BLaER1 treated with 17β-estradiol and CSF1 and Interleukin-3, amounts not matched to agents 10 nM and 100 nM (cell line): ENCODE results near the gene DDX51.

Source experiments
- H3K27ac ChIP-seq, 11 experiments: shearing (Covaris generic); formaldehyde crosslinking; 2 replicates each; pipeline ENCODE4 v1.8.1; 2022
- H3K27me3 ChIP-seq, 11 experiments: shearing (Covaris generic); formaldehyde crosslinking; 2 replicates each; pipeline ENCODE4 v1.8.1; 2022
- H3K36me3 ChIP-seq, 11 experiments: shearing (Covaris generic); formaldehyde crosslinking; 2 replicates each; pipeline ENCODE4 v1.8.1; 2022
- H3K4me1 ChIP-seq, 10 experiments: shearing (Covaris generic); formaldehyde crosslinking; 2 replicates each; pipeline ENCODE4 v1.8.1; 2022
- H3K4me2 ChIP-seq, 11 experiments: shearing (Covaris generic); formaldehyde crosslinking; 2 replicates each; pipeline ENCODE4 v1.8.1; 2022
- H3K4me3 ChIP-seq, 10 experiments: shearing (Covaris generic); formaldehyde crosslinking; 2 replicates each; pipeline ENCODE4 v1.8.1; 2022
- H3K9ac ChIP-seq, 11 experiments: shearing (Covaris generic); formaldehyde crosslinking; 2 replicates each; pipeline ENCODE4 v1.8.1; 2022
- H3K9me3 ChIP-seq, 11 experiments: shearing (Covaris generic); formaldehyde crosslinking; replicated peaks in 1 of 11; 2 replicates each; pipeline ENCODE4 v1.8.1; 2022
- H4K20me1 ChIP-seq, 11 experiments: shearing (Covaris generic); formaldehyde crosslinking; 2 replicates each; pipeline ENCODE4 v1.8.1; 2022
- Cebpa-rat ChIP-seq, 11 experiments: shearing (Covaris generic); IDR thresholded peaks; 2 replicates each; pipeline ENCODE4 v1.8.1; 2022

Gene DDX51

GRCh38 chr12:132102297-132102696 lies 41.8 kb downstream of the DDX51 start:
- H3K9me3 ChIP-seq = no peaks in the 10 kb centered on the region
- no peak for TF ChIP-seq Cebpa-rat (IDR thresholded peaks at IDR 0.05)

GRCh38 chr12:132100306-132101065 lies 43.6 kb downstream of the DDX51 start:
- no peak overlapping the region; a peak in 1 of 22 replicates for H3K9ac ChIP-seq
- peaks cover 37 to 86% (median 67%) of the 10 kb centered on the region in 11 experiments for H3K36me3 ChIP-seq
- H3K4me1 ChIP-seq = peaks cover 0 to 5% (median 2%) of the 10 kb centered on the region in 10 experiments; a peak in 7 of 20 replicates
- no peaks in the 10 kb centered on the region for H3K27me3 ChIP-seq
- H3K4me2 ChIP-seq = no peak overlapping the region
- peaks cover 0 to 6% (median 0%) of the 10 kb centered on the region in 11 experiments; a peak in 3 of 22 replicates for H3K9me3 ChIP-seq
- H4K20me1 ChIP-seq = peaks cover 0 to 38% (median 13%) of the 10 kb centered on the region in 11 experiments; a peak in 13 of 22 replicates
- TF ChIP-seq Cebpa-rat (IDR thresholded peaks at IDR 0.05) = no peak
- no peak overlapping the region for H3K27ac ChIP-seq
- no peak overlapping the region for H3K4me3 ChIP-seq

More at GRCh38 chr12:132102297-132102696, 41.8 kb downstream of the DDX51 start:
- no peak overlapping the region for H3K4me3 ChIP-seq
- H4K20me1 ChIP-seq = peaks cover 0 to 36% (median 13%) of the 10 kb centered on the region in 11 experiments; a peak in 13 of 22 replicates
- no peaks in the 10 kb centered on the region for H3K27me3 ChIP-seq
- no peak overlapping the region for H3K27ac ChIP-seq
- no peak overlapping the region for H3K4me2 ChIP-seq
- peaks cover 0 to 10% (median under 1%) of the 10 kb centered on the region in 10 experiments; a peak in 8 of 20 replicates for H3K4me1 ChIP-seq
- H3K9ac ChIP-seq = peak overlapping the region in 1 of 11 experiments; percentile 41; a peak in 1 of 22 replicates
- peaks cover 44 to 86% (median 60%) of the 10 kb centered on the region in 11 experiments for H3K36me3 ChIP-seq

- Histone ChIP-seq H3K27ac (no peak overlapping the region), H3K36me3 (peaks cover 31 to 80% (median 62%) of the 10 kb centered on the region in 11 experiments), H4K20me1 (peaks cover 0 to 36% (median 13%) of the 10 kb centered on the region in 11 experiments; a peak in 13 of 22 replicates), H3K9me3 (peaks cover 0 to 7% (median 0%) of the 10 kb centered on the region in 11 experiments; a peak in 3 of 22 replicates), H3K9ac (no peak overlapping the region), H3K4me1 (peaks cover 0 to 9% (median 2%) of the 10 kb centered on the region in 10 experiments; a peak in 7 of 20 replicates), H3K27me3 (no peaks in the 10 kb centered on the region), H3K4me2 (no peak overlapping the region), H3K4me3 (no peak overlapping the region)
- no peak for TF ChIP-seq Cebpa-rat (IDR thresholded peaks at IDR 0.05)
Measured at GRCh38 chr12:132099739-132100138, 44.4 kb downstream of the DDX51 start.

GRCh38 chr12:132095520-132096409 lies 48.4 kb downstream of the DDX51 start:
- no peaks in the 10 kb centered on the region for H3K27me3 ChIP-seq
- H3K27ac ChIP-seq = peak overlapping the region in 5 of 11 experiments; percentile 8 to 41 (median 20); a peak in 6 of 22 replicates
- no peak for TF ChIP-seq Cebpa-rat (IDR thresholded peaks at IDR 0.05)
- peaks cover 0 to 9% (median 2%) of the 10 kb centered on the region in 10 experiments; a peak in 7 of 20 replicates for H3K4me1 ChIP-seq
- peaks cover 0 to 25% (median 17%) of the 10 kb centered on the region in 11 experiments; a peak in 12 of 22 replicates for H4K20me1 ChIP-seq
- no peak overlapping the region for H3K4me3 ChIP-seq
- peaks cover 47 to 86% (median 70%) of the 10 kb centered on the region in 11 experiments for H3K36me3 ChIP-seq
- peaks cover 0 to 7% (median 0%) of the 10 kb centered on the region in 11 experiments; a peak in 3 of 22 replicates for H3K9me3 ChIP-seq
- H3K4me2 ChIP-seq = peak overlapping the region in 2 of 11 experiments; percentile 25 to 36; a peak in 3 of 22 replicates
- no peak overlapping the region for H3K9ac ChIP-seq

DNA sequence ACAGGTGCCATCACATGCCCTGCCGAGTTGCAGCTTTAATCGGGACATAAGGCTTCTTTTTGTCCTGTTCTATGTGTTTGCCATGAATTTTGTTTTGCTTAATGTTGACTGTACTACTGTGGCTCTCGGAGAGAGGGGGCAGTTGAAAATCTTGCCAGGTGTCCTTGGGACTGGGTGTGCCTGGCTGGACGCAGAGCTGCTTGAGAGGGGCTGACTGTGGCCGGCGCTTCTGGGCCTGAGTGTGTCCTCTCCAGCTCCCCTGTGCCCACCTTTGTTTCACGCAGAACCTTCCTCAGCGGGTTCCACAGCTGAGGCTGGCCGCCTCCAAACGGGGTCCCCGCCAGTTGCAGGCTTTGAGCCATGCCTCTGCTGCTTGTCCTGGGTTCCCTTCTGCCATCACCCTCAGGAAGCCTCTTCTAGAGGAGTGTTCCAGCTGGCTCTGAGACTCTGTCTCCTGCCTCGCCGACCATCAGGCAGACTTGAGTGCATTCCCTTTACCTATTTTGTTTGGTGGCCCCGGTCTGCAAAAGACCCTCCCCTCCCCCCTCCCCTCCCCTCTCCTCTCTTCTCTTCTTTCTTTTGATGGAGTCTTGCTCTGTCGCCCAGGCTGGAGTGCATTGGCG lies 49.7 kb downstream of the DDX51 start:
- H3K27me3 ChIP-seq = no peaks in the 10 kb centered on the region
- peaks cover 0 to 16% (median 7%) of the 10 kb centered on the region in 11 experiments; a peak in 8 of 22 replicates for H4K20me1 ChIP-seq
- H3K9ac ChIP-seq = no peak overlapping the region
- TF ChIP-seq Cebpa-rat (IDR thresholded peaks at IDR 0.05) = no peak
- no peak overlapping the region for H3K4me3 ChIP-seq
- H3K36me3 ChIP-seq = peaks cover 37 to 82% (median 62%) of the 10 kb centered on the region in 11 experiments
- H3K4me2 ChIP-seq = no peak overlapping the region
- H3K27ac ChIP-seq = no peak overlapping the region
- peaks cover 0 to 7% (median 0%) of the 10 kb centered on the region in 11 experiments; a peak in 3 of 22 replicates for H3K9me3 ChIP-seq
- peaks cover 0 to 19% (median 9%) of the 10 kb centered on the region in 10 experiments; a peak in 9 of 20 replicates for H3K4me1 ChIP-seq

DNA sequence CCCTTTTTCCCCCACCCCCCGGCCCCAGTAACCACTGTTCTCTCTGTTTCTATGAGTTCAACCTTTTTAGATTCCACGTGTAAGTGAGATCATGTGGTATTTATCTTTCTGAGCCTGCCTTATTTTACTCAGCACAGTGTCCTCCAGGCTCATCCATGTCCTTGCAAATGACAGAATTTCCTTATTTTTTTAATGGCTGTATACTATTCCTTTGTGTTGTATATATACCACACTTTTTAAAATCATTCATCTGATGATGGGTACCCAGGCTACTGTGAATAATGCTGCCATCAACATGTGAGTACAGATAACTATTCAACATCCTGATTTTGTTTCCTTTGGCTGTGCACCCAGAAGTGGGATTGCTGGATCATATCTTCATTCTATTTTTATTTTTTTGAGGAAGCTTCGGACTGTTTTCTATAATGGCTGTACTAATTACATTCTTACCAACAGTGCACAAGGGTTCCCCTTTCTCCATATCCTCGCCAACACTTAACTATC lies 54.7 kb downstream of the DDX51 start:
- no peak for TF ChIP-seq Cebpa-rat (IDR thresholded peaks at IDR 0.05)
- Histone ChIP-seq H3K4me3 (no peak overlapping the region), H3K9ac (no peak overlapping the region), H3K4me2 (peak overlapping the region in 4 of 11 experiments; percentile 21 to 34 (median 29); a peak in 6 of 22 replicates), H3K36me3 (peaks cover 25 to 73% (median 43%) of the 10 kb centered on the region in 11 experiments), H4K20me1 (peaks cover 0 to 20% (median 7%) of the 10 kb centered on the region in 11 experiments; a peak in 10 of 22 replicates), H3K27me3 (no peaks in the 10 kb centered on the region), H3K27ac (no peak overlapping the region), H3K4me1 (peaks cover 16 to 33% (median 25%) of the 10 kb centered on the region in 10 experiments), H3K9me3 (no peaks in the 10 kb centered on the region)
